Tibial nerve (tissue), 4 donors: ENCODE results near the gene RREB1.

ENCODE experiments used
- EP300 ChIP-seq, 2 donors: sonication (generic); formaldehyde crosslinking; IDR thresholded peaks; one replicate each; pipeline ENCODE4 v1.6.1; 2017; ENCODE audit warnings: antibody characterized with exemption in 2 of 2, mild to moderate bottlenecking in 1 of 2
- POLR2A ChIP-seq, 2 donors: fragments of 450-650 bp; IDR thresholded peaks; one replicate each; pipeline ENCODE4 v1.6.1; 2017; ENCODE audit warnings: antibody characterized with exemption in 2 of 2, mild to moderate bottlenecking in 2 of 2, moderate library complexity in 2 of 2
- TF ChIP-seq, protein P1 (sequence below), 5 experiments: fragments of 200-600 bp in 3 of 5; fragments of 450-650 bp in 2 of 5; sonication (generic) in 3 of 5; IDR thresholded peaks; one replicate each; pipeline ENCODE4 v1.5.1; 2016 to 2019; ENCODE audit warnings: antibody characterized with exemption in 5 of 5, mild to moderate bottlenecking in 3 of 5, moderate library complexity in 2 of 5

DNA sequence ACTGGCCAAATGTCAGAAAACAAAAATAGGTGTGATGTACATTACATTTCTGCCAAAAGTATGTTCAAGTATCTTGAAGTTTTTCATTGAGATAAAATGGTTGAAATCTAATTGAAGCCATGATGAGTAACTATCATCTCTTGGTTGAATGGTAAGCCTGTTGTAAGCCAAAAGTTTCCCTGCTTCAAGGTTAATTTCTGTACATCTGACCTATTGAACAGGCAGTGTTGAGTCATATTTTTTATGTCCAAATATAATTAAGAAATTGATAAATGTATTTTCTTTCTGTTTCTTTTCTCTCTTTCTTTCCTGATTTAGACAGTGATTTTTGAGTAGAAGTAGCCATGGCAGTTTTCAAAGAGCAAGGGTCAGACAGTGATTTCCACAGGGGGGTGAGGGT is 4.4 kb downstream of the RREB1 start:
- TF ChIP-seq, protein P1, sequence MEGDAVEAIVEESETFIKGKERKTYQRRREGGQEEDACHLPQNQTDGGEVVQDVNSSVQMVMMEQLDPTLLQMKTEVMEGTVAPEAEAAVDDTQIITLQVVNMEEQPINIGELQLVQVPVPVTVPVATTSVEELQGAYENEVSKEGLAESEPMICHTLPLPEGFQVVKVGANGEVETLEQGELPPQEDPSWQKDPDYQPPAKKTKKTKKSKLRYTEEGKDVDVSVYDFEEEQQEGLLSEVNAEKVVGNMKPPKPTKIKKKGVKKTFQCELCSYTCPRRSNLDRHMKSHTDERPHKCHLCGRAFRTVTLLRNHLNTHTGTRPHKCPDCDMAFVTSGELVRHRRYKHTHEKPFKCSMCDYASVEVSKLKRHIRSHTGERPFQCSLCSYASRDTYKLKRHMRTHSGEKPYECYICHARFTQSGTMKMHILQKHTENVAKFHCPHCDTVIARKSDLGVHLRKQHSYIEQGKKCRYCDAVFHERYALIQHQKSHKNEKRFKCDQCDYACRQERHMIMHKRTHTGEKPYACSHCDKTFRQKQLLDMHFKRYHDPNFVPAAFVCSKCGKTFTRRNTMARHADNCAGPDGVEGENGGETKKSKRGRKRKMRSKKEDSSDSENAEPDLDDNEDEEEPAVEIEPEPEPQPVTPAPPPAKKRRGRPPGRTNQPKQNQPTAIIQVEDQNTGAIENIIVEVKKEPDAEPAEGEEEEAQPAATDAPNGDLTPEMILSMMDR (IDR thresholded peaks at IDR 0.05): no peak
- TF ChIP-seq EP300 (IDR thresholded peaks at IDR 0.05) (no peak), POLR2A (IDR thresholded peaks at IDR 0.05) (no peak)
